ENCODE results near the gene CFP. TPM values are rescaled to one million over a fixed set of nuclear protein-coding genes. Genes with fewer than 3 reads are reported as not detected.

Gene CFP
- total RNA-seq, 4 donors from 2014 or later, result 1.1 to 4.5 (median 2.4) TPM

GRCh38 chrX:47573341-47574075 lies 56.2 kb downstream of the CFP start:
- WGBS, result 43% methylated on average over 17 of the region's 20 CpGs
- peak in 1 of 2 donors; percentile 58 for DNase-seq (ENCODE audit: low spot score in 2 of 2)
- peak overlapping the region; percentile 34 for H3K4me3 ChIP-seq

More at GRCh38 chrX:47573341-47574075, 56.2 kb downstream of the CFP start:
- peak overlapping the region; percentile 51 for H3K27ac ChIP-seq
- TF ChIP-seq EP300 (IDR thresholded peaks at IDR 0.05) (no peak), POLR2AphosphoS5 (IDR thresholded peaks at IDR 0.05) (no peak), POLR2A (IDR thresholded peaks at IDR 0.05) (no peak), CTCF (IDR thresholded peaks at IDR 0.05) (no peak)
- H3K4me1 ChIP-seq, result peaks cover 14% of the 10 kb centered on the region
- no peaks in the 10 kb centered on the region for H3K27me3 ChIP-seq
- H3K9me3 ChIP-seq, result no peaks in the 10 kb centered on the region
- H3K36me3 ChIP-seq, result peaks cover 32% of the 10 kb centered on the region

Other genes starting within 250 kb of the CFP start
- gene ZNF41, start 146.7 kb downstream of the CFP start, total RNA-seq, result 10 to 100 TPM in 1 of 4 donors, 1 to 10 TPM in 3; 5.5 to 11.3 (median 6.5) TPM
- gene ARAF, start 68.7 kb downstream of the CFP start, total RNA-seq, result 10 to 100 TPM; 32.4 to 60.0 (median 42.2) TPM
- 10 to 100 TPM; 37.7 to 94.2 (median 69.2) TPM for gene TIMP1, start 47.5 kb downstream of the CFP start, total RNA-seq
- 1 to 10 TPM in 1 of 4 donors, under 1 TPM in 2, not detected in 1; 0.34 to 2.2 (median 0.89) TPM for gene SYN1, start 10.1 kb downstream of the CFP start, total RNA-seq
- 10 to 100 TPM; 18.3 to 32.1 (median 29.8) TPM for gene ELK1, start 20.6 kb upstream of the CFP start, total RNA-seq
- 100 to 1,000 TPM in 3 of 4 donors, 10 to 100 TPM in 1; 82.6 to 127 (median 118) TPM for gene UXT, start 29.2 kb upstream of the CFP start, total RNA-seq
- gene ZNF81, start 207.0 kb upstream of the CFP start, total RNA-seq, result 10 to 100 TPM in 1 of 4 donors, 1 to 10 TPM in 3; 4.6 to 10.6 (median 6.9) TPM